ENCODE data around the gene FRYL.

The FRYL gene

GRCh38 chr4:48756689-48757220 is 23.3 kb downstream of the FRYL start:
- H3K4me3 ChIP-seq (ENCODE audit: low read length, poor library complexity, severe bottlenecking) = no peak overlapping the region
- peaks cover 85% of the 10 kb centered on the region for H3K79me2 ChIP-seq (ENCODE audit: insufficient read depth, low read length)
- H3K9ac ChIP-seq (ENCODE audit: low read depth, low read length, poor library complexity, severe bottlenecking) = no peak overlapping the region
- H2AFZ ChIP-seq (ENCODE audit: low read length) = no peak overlapping the region
- H3K27me3 ChIP-seq (ENCODE audit: insufficient read depth, low read length, poor library complexity, severe bottlenecking) = no peaks in the 10 kb centered on the region
- H3K9me3 ChIP-seq (ENCODE audit: insufficient read depth, low read depth, low read length) = peaks cover 5% of the 10 kb centered on the region; the same call in 1 of the 2 replicates
- peaks cover 10% of the 10 kb centered on the region for H3K4me1 ChIP-seq (ENCODE audit: insufficient read depth, low read length, poor library complexity, severe bottlenecking)
- no peaks in the 10 kb centered on the region for H3K9me2 ChIP-seq (replicated peaks; ENCODE audit: low read depth, low read length)
- H3K36me3 ChIP-seq (ENCODE audit: insufficient read depth, low read length) = peaks cover 12% of the 10 kb centered on the region; the same call in 1 of the 2 replicates
- TF ChIP-seq EZH2phosphoT487 (IDR thresholded peaks at IDR 0.05; ENCODE audit: borderline replicate concordance) = no peak
- no peak for TF ChIP-seq CTCF (conservative IDR thresholded peaks at IDR 0.05; ENCODE audit: low read length)
- H3K4me2 ChIP-seq (ENCODE audit: low read depth, low read length, poor library complexity, severe bottlenecking) = no peak overlapping the region
- peaks cover 57% of the 10 kb centered on the region for H4K20me1 ChIP-seq (ENCODE audit: insufficient read depth, low read length, poor library complexity, severe bottlenecking)
- no peaks in the 10 kb centered on the region for H3F3A ChIP-seq (ENCODE audit: low read depth)

GRCh38 chr4:48755281-48755680 is 24.8 kb downstream of the FRYL start:
- Histone ChIP-seq H3K9me3 (ENCODE audit: insufficient read depth, low read depth, low read length) (peaks cover 5% of the 10 kb centered on the region; the same call in 1 of the 2 replicates), H3K27me3 (ENCODE audit: insufficient read depth, low read length, poor library complexity, severe bottlenecking) (no peaks in the 10 kb centered on the region), H2AFZ (ENCODE audit: low read length) (no peak overlapping the region), H3F3A (ENCODE audit: low read depth) (no peaks in the 10 kb centered on the region), H3K4me2 (ENCODE audit: low read depth, low read length, poor library complexity, severe bottlenecking) (no peak overlapping the region), H4K20me1 (ENCODE audit: insufficient read depth, low read length, poor library complexity, severe bottlenecking) (peaks cover 55% of the 10 kb centered on the region), H3K79me2 (ENCODE audit: insufficient read depth, low read length) (peaks cover 85% of the 10 kb centered on the region), H3K4me3 (ENCODE audit: low read length, poor library complexity, severe bottlenecking) (no peak overlapping the region), H3K9me2 (replicated peaks; ENCODE audit: low read depth, low read length) (no peaks in the 10 kb centered on the region), H3K4me1 (ENCODE audit: insufficient read depth, low read length, poor library complexity, severe bottlenecking) (peaks cover 12% of the 10 kb centered on the region), H3K9ac (ENCODE audit: low read depth, low read length, poor library complexity, severe bottlenecking) (no peak overlapping the region), H3K36me3 (ENCODE audit: insufficient read depth, low read length) (peaks cover 10% of the 10 kb centered on the region; the same call in 1 of the 2 replicates)
- TF ChIP-seq EZH2phosphoT487 (IDR thresholded peaks at IDR 0.05; ENCODE audit: borderline replicate concordance) = no peak
- no peak for TF ChIP-seq CTCF (conservative IDR thresholded peaks at IDR 0.05; ENCODE audit: low read length)

- Histone ChIP-seq H4K20me1 (ENCODE audit: insufficient read depth, low read length, poor library complexity, severe bottlenecking) (peaks cover 68% of the 10 kb centered on the region), H3K79me2 (ENCODE audit: insufficient read depth, low read length) (peaks cover 90% of the 10 kb centered on the region), H2AFZ (ENCODE audit: low read length) (no peak overlapping the region), H3K9me2 (replicated peaks; ENCODE audit: low read depth, low read length) (no peaks in the 10 kb centered on the region), H3K27me3 (ENCODE audit: insufficient read depth, low read length, poor library complexity, severe bottlenecking) (no peaks in the 10 kb centered on the region), H3K4me1 (ENCODE audit: insufficient read depth, low read length, poor library complexity, severe bottlenecking) (peaks cover 12% of the 10 kb centered on the region), H3K9me3 (ENCODE audit: insufficient read depth, low read depth, low read length) (peaks cover 5% of the 10 kb centered on the region; the same call in 1 of the 2 replicates), H3K36me3 (ENCODE audit: insufficient read depth, low read length) (peaks cover 6% of the 10 kb centered on the region; the same call in 1 of the 2 replicates), H3K4me2 (ENCODE audit: low read depth, low read length, poor library complexity, severe bottlenecking) (no peak overlapping the region), H3K4me3 (ENCODE audit: low read length, poor library complexity, severe bottlenecking) (no peak overlapping the region), H3F3A (ENCODE audit: low read depth) (no peaks in the 10 kb centered on the region), H3K9ac (ENCODE audit: low read depth, low read length, poor library complexity, severe bottlenecking) (no peak overlapping the region)
- no peak for TF ChIP-seq EZH2phosphoT487 (IDR thresholded peaks at IDR 0.05; ENCODE audit: borderline replicate concordance)
- TF ChIP-seq CTCF (conservative IDR thresholded peaks at IDR 0.05; ENCODE audit: low read length) = no peak
Measured at GRCh38 chr4:48753159-48753558, 26.9 kb downstream of the FRYL start.

Data from Loucy (cell line).